Activated effector memory CD4-positive, alpha-beta T cell treated with anti-CD3 and anti-CD28 coated beads, Interleukin-2, amount 50 U/mL, for 16 hours (primary cell): ENCODE results near the gene COL6A2.

Experiments
- DNase-seq: peaks from one replicate; pipeline ENCODE4 v3.0.0-alpha.2; 2020

Gene COL6A2

GRCh38 chr21:46144464-46145070 lies 46.7 kb downstream of the COL6A2 start:
- no peak for DNase-seq

DNA sequence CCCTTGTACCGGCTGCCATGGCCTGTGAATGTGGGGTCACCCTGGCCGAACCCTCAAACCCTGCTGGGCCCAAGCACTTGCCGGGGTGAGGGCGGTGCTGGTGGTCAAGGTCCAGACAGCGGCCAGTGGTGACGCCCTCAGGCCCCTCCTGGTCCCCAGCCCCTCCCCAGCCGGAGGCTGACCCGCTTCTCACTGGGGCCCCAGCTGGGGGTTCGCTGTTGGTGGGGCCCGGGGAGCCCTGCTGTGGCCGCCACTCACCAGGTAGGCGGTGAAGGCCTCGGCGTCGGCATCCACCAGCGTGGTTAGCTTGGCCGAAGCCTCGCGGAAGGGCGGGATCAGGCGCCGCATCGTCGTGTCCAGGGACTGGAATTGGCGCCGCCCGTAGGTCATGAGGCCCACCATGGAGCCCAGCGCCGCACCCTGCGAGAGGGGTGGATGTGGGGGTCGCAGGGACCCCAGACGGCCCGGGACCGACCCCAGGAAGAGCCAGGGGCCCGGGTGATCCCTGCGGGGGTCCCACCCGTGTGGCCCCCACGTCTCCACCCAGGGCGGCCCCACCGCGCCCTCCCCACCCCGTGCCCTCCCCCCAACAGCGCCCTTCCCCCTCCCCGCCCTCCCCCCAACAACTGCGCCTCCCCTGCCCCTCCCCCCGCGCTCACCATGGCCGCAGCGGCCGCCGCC lies 47.4 kb downstream of the COL6A2 start:
- DNase-seq = no peak

DNA sequence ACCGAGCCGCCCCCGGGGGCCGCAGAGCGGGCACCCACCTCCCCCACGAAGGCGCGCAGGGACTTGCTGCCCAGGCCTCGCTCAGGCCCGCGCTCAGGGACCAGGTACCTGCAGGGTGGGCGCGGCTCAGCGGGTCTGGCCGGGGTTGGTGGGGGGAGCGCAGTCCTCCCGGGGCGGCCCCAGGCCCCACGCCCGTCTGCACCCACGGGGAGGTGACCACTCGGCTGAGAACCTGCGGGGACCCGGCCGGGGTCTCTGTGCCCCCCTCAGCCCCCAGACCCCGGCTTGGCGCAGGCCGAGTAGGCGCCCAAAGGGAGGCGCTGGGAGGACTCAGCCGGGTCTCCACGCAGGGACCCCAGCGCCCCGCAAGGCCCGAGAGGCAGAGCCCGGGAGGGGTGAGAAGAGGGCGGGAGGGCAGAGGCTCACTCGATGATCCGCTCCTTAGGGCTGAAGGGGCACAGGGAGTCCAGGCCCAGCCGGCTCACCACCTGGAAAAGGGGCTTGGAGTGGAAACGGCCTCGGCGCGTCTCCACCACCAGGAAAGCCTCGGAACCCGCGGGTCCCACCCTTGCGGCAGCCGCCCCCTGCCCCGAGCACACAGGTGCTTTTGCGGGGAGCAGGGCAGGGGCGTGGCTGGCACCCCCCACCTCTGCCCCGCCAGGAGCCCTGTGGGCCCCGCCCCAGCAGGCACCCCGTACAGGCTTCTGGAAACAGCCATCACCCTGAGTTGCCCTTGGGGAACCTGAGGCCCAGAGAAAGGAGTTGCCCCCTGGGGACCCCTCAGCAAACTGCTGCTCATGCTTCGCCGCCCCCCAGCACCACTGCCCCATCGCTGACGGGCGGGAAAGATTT lies 48.2 kb downstream of the COL6A2 start:
- no peak for DNase-seq

DNA sequence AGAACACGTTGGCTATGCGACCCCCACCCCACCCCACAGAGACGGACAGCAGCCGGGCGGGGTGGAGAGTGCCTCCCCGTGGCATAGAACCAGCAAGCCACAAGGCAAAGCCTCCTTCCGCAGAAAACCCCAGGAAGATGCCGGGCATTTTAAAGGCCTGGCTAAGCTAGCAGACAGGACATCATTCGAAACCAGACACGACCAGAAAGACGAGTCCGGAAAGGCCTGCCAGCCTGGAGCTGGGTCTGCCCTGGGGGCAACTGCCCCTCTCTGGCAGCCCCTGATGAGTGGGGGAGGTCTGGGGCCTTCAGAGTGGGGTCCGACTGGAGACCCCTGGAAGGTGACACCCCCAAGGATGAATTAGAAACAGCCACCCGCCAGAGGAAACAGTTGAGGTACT lies 48.9 kb downstream of the COL6A2 start:
- no peak for DNase-seq

DNA sequence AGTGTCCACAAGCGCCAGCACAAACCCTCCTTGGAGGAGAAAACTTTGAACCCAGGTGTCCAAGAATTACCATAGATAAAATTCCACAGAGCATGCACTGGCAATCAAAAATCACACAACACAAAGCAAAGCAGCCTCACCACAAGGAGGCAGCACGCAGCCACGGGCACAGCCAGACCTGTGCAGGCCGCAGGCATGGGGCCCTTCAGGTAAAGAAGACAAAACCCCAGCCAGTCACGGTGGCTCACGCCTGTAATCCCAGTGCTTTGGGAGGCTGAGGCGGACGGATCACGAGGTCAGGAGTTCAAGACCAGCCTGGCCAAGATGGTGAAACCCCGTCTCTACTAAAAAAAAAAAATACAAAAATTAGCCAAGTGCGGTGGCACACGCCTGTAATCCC lies 49.5 kb downstream of the COL6A2 start:
- peak; percentile 79 for DNase-seq

DNA sequence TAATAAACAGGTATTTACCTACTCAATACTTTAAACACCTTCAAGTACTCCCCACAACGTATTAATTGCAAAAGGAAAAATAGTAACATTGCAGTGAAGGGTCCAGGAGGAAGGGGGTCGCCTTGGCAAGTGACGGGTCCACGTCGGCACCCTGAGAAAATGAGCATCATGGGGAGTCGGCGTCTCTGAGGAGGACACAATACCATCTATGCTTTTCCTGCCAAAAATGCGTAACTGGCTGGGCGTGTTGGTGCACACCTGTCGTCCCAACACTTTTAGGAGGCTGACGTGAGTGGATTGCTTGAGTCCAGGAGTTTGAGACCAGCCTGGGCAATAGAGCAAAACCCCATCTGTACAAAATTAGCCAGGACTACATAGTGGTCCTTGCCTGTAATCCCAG lies 50.2 kb downstream of the COL6A2 start:
- DNase-seq = no peak

DNA sequence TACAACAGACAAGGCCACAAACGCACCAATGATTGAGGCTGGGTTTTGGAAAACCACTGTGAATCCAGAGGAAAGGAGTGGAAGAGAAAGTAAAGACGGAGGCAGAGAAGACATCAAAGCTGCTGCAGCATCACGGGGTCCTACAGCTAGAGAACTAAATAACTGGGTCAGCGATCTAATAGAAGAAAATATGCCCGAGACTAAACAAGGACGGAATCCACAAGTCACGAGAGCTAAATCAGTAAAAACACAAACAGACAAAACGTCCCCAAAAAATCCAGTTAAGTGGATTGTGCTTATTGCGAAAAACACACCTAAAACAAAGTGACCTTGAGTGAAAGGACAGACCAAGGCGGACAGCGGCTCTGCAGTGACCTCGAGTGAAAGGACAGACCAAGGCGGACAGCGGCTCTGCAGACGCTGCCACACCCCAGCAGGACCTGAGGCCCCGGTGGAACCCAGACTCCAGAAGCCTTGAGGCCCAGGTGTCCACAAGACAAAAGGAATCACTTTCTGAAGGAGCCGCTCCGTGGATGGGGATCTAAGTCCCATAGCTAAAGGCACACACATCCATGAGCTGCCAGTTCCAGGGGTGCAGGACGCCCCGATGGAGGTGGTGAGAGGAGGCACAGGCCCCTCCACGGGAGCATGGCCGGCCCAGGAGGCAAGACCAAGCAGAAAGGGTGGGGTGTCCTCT lies 51.4 kb downstream of the COL6A2 start:
- no peak for DNase-seq

DNA sequence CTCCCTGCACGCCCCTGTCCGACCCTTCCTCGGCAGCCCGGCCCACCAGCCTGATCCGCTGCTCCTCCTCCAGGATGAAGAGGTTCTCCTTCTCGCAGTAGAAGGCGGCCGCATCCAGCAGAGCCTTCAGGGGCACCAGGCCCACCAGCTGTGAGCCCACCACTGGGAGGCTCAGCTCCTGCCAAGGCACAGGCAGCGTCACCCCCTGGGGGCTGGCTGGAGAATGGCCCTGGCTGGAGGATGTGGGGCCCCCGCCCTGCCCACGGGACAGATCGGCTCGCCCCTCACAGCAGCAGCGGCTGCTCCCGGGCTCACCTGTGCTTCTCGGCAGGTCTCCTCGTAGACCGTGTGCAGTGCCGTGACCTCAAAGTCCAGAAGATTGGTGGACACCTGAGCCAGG lies 52.2 kb downstream of the COL6A2 start:
- peak; percentile 54 for DNase-seq

DNA sequence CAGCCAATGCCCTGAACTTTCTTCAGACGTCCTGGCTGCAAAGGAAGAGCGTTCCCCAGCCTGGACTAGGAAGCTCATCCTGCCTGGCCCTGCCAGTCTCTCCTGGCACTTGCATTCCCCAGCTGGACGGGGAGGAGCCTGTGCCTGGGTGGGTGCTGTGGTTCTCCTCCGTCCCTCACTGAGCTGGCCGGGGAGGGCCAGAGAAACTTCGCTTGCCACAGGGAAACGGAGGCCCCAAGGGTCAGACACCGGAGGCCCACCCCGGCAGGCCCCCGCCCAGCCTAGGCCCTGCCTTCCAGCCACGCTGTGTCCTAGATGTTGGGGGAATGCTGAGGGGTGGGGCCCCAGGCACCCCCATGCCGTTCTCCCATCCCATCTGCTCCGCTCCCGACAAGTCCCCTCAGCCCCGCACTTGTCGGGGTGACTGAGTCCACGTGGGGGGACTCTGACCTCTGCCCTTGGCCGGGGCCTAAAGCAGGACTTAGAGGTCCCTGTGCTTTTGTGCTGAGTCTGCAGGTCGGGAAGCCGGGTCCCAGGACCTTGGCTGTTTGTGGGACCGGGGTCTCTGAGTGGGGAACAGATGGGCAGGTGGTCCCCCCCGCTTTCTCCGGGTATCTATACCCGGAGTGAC lies 52.7 kb downstream of the COL6A2 start:
- DNase-seq = peak; percentile 54

GRCh38 chr21:46151261-46151988 lies 53.5 kb downstream of the COL6A2 start:
- DNase-seq = peak; percentile 53

DNA sequence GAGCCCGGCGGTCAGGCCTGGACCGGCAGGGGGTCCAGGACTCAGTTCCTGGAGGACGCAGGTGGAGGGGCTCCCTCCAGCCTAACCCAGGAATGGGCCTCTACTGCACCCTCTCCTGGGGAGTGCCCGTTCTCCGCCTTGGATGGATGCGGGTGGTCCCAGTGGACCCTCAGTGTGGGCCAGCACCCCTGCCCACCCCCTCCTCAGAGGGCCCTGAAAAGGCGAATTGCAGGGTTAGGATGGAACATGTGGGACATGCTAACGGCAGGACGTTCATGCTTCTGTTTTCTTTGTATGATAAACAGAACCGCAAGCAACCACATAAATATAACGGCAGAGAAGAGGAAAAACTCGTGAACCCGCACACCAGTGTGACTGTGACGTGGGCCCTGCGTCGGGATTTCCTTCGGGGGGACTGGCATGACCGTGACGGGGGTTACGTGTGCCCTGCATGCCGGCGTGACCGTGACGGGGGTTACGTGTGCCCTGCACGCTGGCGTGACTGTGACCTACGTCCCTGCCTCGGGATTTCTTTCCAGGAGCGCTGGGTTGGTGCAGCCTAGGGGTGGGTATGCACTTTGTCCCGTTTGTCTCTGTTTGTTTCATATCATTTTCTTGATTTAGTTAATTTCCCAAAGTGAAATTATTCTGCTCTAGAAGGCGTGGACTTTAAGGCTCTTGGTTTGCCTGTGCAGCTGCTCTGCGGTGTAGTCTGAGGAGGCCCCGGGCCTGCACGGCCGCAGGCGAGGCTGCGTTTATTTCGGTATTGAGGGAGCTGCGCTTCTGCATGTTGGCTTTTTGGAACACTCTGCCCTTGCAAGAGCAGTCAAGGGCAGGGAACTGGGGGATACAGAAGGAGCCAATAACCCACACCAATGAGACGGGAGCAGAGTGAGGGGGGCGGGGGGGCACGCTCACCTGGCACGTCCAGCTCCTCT lies 54.3 kb downstream of the COL6A2 start:
- peak; percentile 46 for DNase-seq

GRCh38 chr21:46152927-46153246 lies 55.0 kb downstream of the COL6A2 start:
- DNase-seq = peak; percentile 59

DNA sequence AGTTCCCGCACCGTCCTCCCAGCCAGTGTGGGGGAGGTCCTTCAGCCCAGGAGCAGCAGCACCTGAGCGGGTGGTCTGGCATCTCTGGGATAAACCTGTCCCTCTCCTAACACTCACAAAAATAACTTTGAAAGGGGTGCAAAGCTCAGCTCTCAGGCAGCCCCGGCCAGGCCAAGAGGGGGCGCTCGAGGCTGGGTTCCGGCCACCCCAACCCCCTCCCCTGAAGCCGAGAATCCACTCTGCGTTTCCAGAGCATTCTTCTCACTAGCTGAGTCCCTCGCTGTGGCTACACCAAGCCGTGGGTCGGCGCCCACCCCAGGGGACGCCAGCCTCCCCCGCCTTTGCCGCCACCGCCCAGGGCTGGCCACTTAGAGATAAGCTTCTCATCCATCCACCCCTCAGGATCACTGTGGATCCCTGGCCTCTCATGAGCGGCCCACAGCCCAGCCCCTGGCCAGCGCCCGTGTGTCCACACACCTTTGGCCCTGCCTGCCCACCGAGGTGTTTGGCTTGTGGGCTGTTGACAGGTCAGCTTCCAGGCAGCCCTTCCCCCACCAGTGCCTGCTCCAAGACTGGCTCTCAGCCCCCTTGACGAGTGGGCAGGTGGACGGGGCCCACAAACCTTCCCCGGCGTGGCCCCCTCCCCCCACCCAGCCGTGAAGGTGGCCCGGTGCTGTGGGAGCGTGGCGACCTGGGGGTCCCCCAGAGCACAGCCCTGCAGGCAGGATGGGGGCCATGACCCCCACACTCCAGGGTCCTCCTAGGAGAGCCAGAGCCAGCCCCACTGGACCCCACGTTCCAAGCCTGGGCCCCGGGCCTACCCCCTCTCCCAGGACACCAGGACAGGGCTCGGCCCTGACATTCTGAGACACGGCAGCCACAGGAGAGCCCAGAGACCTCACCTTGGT lies 55.6 kb downstream of the COL6A2 start:
- DNase-seq = peak; percentile 78

DNA sequence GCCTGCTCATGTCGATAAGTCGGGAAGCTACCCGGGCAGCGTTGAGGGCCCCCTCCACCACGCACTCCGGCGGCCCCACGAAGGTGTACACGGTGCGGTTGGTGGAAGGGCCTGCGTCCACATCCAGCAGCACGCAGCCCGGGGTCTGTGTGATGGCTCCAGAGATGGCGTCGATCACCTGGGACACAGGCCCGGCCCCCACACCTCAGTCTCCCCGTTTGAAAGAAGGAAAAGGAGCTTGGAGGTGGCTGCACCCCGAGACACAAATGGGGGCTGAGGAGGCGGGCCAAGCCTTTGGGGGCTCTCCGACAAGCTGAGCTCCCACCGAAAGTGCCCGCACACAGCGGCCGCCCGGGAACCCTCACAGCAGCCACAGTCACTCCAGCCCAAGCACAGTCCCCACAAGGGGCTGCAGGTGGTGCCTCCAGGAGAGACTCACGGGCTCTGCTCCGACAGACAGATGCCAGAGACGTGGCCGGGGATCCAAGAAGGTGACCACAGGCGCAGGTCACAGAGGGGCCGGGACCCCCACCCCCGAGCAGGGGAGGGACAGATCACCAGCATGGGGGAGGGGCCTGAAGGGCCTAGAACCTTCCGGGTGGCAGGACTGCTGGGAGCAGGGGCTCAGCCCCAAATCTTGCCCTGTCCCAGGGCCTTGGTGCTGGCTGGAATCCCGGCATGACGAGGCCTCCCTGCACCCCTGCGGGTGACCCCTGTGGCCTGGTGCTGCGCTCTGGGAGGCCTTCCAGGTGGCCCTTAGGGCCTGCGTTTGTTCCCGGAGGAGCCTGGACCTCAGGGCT lies 56.4 kb downstream of the COL6A2 start:
- DNase-seq = peak; percentile 61

DNA sequence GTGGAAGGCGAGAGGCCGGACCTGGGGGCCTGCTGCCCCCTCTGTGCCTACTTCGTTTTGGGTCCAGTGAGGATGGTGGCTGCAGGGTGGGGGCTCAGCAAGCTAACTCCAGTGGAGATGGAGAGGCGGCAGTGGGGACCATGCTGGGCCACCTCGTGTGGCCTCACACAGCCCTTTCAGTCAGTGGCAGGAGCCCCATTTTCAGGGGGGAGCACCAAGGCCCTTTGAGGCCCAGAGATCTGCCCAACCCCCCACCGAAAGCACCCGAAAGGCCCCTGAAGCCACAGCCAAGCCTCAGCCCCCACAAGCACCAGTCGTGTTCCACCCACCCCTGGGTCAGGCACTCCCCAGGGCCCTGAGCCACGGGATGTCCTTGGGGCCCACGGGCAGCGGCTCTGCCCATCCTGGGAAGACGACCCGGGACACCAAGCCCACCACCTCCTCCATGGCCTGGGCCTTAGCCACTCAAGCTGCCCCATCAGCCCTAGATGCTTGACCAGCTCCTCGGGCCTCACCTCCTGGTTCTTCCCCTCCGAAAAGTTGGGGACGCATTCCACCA lies 57.1 kb downstream of the COL6A2 start:
- peak; percentile 46 for DNase-seq

DNA sequence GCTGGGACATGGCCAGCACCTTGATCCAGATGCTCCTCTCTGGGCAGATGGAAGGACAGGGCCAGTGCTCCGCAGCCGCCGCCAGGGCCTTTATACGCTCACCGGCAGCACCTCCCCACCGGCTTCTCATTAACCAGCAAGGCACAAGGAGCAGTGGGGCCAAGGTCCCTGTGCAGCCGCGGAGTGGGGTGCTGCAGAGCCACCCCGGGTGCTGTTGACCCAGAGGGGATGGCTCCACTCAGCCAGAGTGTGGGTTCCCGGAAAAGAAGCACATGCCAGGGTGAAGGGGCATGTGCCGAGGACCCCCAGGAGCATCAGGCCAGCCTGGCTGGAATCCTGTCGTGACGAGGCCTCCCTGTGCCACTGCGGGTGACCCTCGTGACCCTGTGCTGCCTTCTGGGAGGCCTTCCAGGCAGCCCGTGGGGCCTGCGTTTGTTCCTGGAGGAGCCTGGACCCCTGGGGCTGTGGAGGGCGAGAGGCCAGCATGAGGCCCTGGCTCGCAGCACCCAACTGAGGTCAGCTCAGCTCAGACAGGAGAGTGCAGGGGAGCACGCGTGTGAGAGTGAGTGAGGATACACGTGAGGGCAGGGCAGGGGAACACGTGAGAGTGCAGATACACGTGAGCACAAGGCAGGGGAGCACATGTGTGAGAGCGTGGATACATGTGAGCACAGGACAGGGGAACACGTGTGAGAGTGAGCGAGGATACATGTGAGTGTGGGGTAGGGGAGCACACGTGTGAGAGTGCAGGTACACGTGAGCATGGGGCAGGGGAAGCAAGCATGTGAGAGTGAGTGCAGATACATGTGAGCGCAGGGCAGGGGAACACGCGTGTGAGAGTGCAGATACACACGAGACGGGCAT lies 57.8 kb downstream of the COL6A2 start, which contains the start of gene FTCD:
TSS of gene FTCD (minus strand) at position 66 of the 864 bp plus-strand sequence. CDS start at position 10, 56 bp downstream.
- peak; percentile 50 for DNase-seq

DNA sequence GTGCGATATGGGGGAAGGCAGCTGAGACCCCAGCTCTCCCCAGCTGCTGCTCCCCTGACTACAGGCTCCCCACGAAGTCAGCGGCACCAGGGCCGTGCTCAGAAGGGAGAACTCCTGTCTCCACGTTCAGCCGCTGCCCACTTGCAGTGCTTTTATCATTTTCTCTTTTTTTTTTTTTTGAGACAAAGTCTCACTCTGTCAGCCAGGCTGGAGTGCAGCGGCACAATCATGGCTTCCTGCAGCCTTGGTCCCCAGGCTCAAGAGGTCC lies 58.4 kb downstream of the COL6A2 start:
- peak; percentile 37 for DNase-seq

GRCh38 chr21:46156678-46157077 lies 58.8 kb downstream of the COL6A2 start:
- no peak for DNase-seq
